Measurements from ENCODE around the gene PAPLN.

PAPLN gene

DNA sequence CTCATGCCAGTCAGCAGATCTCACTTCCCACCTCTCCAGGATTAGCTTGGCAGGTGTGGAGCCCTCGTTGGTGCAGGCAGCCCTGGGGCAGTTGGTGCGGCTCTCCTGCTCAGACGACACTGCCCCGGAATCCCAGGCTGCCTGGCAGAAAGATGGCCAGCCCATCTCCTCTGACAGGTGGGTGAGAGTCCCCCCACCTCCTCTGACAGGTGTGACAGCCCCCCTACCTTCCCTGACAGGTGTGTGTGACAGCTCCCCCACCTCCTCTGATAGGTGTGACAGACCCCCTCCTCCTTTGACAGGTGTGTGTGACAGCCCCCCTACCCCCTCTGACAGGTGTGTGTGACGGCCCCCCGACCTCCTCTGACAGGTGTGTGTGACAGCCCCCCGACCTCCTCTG is 26.3 kb downstream of the PAPLN start:
- DNase-seq: no peak

DNA sequence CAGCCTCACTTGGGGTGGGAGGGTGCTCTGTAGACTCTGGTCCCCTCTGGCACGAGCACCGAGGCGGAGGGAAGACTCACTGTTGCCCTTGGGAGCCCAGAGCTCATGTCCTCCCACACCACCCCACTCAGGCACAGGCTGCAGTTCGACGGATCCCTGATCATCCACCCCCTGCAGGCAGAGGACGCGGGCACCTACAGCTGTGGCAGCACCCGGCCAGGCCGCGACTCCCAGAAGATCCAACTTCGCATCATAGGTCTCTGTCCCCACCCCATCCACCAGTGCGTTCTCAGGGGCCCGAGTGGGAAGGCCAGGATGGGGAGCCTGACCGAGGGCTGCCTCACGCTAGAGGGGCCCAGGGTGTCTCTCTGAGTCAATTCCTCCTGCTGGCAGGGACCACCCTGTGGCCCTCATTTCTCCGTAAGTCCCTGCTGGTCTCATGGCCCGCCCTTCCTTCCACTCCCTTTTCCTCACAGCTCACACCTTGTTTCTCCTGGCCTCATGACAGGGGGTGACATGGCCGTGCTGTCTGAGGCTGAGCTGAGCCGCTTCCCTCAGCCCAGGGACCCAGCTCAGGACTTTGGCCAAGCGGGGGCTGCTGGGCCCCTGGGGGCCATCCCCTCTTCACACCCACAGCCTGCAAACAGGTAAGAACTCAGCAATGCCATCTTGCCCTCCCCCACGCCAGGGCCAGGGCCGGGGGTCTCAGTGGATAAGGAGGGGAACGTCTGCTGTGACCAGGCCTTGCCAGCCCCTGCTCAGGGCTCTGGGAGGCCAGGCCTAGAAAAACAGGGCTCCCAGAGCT is 27.0 kb downstream of the PAPLN start:
- DNase-seq: no peak

DNA sequence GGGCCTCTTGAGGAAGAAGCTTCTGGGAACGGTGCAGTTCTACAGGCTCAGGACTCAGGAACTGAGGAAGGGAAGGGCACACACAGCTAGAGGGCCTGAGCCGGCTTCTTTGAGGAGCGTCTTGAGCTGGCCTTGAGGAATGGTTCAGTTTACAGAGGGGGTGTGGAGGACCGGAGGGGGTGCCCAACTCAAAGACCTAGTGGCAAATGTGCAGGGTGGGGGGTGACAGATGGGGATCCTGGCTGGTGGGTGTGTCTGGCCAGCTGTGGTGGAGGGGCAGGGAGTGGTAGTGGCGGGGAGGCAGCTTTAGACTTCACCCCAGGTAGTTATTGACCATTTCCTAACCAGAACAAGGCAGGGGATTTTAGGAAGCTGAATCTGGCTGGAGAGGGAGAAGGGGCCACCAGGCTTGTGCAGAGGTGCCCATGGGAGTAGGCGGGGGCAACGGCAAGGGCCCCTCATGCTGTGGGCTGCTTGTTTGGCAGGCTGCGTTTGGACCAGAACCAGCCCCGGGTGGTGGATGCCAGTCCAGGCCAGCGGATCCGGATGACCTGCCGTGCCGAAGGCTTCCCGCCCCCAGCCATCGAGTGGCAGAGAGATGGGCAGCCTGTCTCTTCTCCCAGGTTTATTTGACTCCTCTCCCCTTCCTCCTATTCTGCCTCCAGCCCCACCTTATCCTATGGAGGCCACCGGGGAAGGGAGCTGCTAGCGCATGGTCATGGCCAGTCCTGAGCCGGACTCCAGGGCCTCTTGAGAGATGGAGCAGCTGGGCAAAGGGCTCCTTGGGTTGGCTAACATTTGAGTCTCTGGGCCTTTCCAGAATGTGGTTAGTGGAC is 27.8 kb downstream of the PAPLN start:
- no peak for DNase-seq

DNA sequence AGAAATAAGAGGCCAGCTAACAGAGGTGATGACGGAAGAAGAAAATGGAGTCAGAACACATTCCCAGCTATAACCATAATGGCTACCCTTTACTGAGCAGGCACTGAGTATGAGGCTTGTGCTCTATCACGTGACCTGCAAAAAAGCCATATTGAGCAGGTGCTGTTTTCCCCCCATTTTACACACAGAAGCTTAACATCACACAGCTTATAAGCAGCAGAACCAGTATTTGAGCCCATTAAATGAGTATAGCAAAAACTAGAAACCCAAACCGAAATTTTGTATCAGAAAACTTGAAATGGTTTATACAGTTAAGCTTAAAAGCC is 28.4 kb downstream of the PAPLN start:
- no peak for DNase-seq

GRCh38 chr14:73266317-73266716 is 29.0 kb downstream of the PAPLN start:
- no peak for DNase-seq

GRCh38 chr14:73267474-73267873 is 30.2 kb downstream of the PAPLN start:
- no peak for DNase-seq

DNA sequence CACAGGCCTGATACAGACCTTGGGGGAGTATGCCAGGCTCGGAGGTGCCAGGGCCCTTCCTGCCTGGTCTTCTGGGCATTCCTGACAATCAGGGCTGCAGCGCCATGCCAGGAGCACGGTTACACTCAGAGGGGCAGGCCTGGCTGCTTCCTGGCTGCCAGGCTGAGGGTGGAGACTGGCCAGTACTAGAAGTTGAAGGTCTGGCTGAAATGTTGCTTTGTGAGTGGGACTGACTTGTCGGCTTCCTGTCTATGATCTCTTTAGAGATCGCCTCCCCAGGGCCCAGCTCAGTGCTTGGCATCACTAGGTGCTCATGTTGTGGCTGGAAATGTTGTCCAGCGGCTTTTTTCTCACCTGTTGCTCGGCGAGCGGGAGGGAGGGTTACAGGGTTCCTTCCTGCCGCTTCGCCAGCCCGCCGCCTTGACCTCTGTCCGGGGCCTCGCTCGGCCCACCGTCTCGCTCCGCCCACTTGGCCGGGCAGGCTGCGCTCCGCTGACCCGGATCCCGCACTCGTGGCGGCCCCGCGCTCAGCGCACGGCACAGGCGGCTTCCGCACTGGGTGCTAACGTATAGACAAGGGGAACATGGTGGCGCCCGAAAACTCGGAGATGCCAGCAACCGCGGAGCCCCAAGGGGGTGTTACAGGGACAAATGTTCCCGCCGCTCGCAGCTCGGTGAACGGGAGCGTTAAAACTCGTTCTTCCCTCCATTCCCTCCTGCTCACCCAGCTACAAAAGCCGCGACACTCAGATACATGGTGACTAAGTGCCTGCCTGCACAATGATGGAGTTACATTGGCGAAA is 32.6 kb downstream of the PAPLN start:
- no peak for DNase-seq

- no peak for DNase-seq
Observed at GRCh38 chr14:73272393-73272792, 35.1 kb downstream of the PAPLN start.

- DNase-seq: no peak
Observed at GRCh38 chr14:73273799-73274198, 36.5 kb downstream of the PAPLN start.

DNA sequence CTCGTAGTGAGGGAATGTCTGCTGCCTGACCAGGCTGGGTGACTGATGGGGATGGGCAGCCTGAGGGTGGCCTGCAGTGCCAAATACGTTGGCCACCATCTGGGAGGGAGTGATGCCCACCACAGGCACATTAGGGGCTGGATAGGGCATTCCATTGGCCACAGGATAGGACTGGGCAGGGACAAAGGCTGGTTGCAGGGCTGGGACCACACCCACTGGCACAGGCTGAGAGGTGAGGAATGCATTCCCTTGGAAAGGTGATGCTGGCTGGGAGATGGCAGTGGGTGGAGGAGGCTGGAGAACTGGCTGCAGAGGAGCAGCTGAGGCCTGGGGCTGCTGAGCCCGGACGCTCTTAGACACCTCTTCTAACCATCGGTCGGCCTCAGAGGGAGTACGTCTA is 39.5 kb downstream of the PAPLN start:
- no peak for DNase-seq

DNA sequence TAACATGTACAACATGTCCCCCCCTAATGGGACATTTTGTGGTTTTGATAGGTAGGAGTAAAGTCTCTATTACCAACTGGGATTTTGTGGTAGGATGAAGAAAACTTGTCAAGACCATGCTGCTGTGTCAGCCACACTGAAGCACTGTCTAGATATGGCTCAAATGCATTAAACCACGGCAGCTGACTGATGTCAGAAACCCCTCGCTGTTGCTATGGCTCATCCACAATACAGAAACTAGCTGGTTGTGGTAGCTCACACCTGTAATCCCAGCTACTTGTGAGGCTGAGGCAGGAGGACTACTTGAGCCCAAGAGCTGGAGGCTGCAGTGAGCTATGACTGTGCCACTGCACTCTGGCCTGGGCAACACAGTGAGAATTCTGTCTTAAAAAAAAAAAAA is 40.1 kb downstream of the PAPLN start:
- no peak for DNase-seq

DNA sequence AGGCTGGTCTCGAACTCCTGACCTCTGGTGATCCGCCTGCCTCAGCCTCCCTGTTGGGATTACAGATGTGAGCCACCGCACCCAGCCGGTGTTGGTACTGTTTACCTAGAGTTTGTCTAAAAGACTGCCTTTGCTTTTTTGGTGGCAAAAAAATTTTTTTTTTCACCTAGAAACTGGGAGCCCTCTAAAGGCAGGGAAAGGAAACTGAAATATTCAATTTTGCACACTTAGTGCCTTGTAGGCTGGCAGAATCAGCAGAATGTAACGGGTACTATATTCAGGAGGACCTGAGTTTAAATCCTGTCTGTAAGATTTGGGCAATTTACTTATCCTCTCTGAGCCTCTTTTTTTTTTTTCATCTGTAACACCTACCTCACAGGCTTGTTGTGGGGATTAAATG is 43.6 kb downstream of the PAPLN start:
- no peak for DNase-seq

DNA sequence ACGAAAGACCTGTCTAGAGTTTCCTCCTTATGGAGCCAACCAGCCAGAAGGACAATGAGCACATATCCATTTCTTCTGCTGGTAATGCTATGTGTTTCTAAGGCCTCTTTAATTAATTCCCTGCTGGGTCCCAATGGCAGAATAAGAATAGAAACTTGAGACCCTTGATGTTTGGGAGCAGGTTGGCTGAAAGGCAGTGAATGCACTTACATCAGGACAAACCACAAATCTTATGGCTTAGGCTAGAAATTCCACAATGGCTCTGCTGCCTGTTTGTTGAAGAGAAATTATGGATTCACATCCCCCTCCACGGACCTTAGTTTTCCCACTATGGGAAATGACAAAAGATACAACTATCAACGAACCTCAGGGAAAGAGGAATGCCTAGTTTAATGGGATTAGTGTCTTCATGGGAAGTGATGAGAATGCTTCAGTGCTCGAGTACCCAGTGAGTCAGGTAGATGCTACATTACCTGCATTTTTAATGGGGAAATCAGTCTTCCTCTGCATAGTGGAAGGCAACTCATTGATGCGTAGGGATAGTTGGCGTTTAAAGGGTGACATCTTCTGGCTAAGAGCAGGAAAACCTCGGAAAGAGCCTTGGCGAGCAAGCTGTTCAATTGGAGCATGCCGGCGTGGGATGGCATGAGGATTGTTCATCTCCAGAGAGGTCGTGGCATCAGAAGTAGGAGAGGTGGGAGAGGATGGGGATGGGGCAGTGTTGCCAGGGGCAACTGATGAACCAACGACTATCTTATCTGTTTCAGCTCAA is 46.5 kb downstream of the PAPLN start:
- DNase-seq: no peak

DNA sequence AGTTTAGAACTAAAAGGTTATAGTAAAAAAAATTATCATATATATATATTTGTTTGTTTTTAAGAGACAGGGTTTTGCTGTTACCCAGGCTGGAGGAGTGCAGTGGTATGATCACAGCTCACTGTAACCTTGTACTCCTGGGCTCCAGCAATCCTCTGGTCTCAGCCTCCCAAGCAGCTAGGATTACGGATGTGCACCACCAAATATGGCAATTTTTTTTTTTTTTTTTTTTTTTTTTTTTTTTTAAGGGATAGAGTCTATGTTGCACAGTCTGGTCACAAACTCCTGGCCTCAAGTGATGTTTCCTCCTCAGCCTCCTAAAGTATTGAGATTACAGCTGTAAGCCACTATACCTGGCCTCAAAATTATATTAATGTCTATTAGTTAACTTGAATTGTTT is 48.7 kb downstream of the PAPLN start:
- no peak for DNase-seq

DNA sequence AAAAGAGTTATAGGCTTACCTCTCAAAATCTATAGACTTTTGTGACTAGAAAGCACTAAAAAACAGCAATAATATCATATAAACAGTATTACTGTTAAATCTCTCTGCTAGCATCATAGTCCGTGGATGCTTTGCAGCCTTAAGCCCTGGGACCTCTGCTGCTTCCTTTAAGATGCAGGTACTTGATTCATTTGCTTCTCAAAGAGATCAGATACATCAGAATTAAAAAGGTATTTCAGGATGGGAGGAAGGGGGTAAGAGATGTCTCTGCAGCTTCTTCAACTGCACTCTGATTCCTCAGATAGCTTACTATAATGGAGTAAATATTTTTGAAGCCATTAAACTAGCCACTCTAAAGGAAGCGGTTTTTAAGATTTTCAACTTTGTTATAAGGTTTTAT is 49.3 kb downstream of the PAPLN start:
- no peak for DNase-seq

- DNase-seq: no peak
Observed at GRCh38 chr14:73287071-73287470, 49.8 kb downstream of the PAPLN start.

- no peak for DNase-seq
Observed at GRCh38 chr14:73289308-73289707, 52.0 kb downstream of the PAPLN start.

DNA sequence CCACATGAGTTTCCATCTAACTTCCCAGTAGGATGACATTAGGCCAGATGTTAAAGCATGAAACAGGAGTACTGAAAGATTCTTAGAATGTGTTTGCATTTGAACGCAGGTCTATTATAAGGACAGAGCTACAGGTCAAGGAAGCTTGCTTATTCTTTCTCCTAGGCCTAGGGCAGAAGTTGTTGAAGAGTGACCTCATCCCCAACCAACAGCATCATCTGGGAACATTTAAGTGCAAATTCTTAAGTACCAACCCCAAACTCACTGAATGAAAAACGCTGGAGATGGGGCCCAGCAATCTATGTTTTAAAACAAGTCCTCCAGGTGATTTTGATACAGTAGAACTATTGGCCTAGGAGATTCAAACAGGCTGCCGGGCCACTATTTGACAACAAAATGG is 52.4 kb downstream of the PAPLN start:
- DNase-seq: no peak

DNA sequence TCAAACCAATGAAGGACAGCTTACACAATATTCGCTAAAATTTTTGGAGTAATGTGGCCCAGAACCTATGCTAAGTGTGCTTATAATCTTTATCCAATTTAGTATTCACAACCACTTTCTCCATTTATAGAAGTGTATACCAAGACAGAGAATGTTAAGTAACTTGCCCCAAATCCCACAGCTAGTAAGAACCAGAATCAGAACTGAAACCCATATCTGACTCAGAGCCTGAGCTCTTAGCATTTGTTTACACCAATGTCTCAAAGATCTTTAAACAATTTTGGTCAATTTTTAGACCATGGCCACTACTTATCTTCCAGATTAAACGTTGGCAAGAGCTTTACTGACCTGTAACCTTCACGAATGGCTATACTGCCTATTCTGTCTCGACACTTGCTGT is 53.0 kb downstream of the PAPLN start:
- DNase-seq: no peak

DNA sequence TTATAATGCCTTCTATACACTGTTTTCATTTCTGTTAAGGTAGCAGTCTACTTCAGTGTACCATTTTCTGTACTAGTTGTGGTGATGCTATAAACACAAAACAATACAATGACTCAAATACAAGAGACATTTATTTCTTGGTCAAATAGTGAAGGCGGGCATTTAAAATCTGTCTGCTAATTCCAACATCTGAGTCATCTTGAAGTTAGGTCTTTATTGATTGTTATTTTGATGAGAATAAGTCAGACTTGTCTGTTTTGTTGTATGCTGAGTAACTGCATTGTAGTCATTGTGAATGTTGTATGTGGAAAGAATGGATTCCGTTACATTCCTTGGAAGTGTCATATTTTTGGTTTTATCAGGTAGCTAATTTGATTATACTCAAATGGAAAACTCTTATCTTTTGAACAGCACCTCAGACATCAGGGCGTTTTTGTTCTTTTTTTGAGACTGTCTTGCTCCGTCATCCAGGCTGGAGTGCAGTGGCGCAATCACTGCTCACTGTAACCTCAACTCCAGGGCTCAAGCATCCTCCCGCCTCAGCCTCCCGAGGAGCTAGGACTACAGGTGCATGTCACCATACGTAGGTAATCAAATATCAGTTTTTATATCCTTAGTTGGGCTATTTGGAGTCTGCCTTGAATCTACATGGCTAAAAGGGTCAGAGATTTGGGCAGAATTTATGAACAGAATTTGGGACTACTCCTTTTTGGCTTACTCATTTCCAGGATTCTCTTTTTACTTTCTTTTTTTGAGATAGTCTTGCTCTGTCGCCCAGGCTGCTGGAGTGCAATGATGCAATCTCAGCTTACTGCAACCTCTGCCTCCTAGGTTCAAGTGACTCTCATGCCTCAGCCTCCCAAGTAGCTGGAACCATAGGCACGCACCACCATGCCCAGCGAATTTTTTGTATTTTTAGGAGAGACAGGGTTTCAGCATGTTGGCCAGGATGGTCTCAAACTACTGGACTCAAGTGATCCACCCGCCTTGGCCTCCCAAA is 56.8 kb downstream of the PAPLN start:
- no peak for DNase-seq

DNA sequence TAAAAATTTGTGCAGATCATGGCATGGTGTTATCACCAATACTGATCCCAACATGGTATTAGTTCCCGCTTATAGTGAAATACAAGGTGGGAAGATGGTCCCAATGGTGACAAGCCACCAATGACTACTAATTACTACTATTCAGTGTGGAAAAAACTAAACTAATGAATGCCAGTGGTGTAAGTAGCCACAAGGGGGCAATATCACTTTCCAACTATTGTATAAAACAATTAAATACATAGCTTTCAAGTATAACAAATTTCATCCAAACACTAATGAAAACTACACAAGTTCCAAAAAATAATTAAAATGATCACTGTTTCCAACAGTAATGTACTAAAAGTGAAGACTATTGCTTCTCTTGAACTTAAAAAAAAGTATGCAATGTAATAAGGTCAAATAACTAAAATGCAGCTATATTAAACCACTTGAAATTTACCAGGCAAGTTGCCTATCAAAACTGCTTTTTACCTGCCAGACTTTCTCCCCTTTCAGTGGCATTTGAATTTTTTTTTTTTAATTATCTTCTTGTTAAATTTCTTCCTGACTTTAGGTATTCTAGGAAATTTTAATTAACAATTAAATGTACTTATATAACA is 58.0 kb downstream of the PAPLN start:
- DNase-seq: peak; percentile 12
